ENCODE measurements around the gene PCP2.
A peak's percentile ranks its signal among the peaks of the same experiment; 100 is the strongest.

PCP2 gene

GRCh38 chr19:7638802-7639465, 5.4 kb upstream of the PCP2 start:
- DNase-seq, result no peak

- peak; percentile 15 for DNase-seq
Observed at GRCh38 chr19:7637374-7638256, 4.1 kb upstream of the PCP2 start.

DNA sequence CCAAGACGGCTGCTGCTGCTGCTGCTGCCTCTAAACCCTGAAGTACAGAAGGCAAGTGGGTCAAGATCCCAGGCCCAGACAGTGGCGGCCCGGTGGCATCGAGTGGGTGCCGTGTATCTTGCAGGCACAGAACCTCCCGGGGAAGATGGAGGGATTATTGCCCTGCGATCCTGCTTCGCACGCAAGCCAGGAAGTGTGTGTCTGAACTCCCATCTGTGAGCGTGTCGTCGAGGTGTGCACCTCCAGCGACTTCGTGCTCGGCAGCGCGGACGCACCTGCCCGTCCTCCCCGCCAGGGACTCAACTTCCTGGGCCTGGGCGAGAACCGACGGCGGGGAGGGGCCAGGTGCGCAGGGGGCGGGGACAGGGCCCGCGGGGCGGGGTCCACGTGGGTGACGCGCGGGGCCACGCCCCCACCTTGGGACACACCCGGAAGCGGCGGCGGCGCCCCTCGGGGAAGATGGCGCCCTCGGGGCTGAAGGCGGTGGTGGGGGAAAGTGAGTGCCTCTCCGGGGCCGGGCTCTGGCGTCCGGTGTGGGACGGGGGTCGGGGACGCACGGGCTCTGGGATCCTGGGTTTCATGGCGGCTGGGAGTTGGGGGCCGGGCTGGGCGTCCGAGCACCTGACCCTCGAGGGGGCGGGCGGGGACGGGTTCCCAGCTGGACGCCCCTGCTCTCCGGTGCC, 3.3 kb upstream of the PCP2 start, which contains the start of gene STXBP2:
Gene STXBP2 (plus strand): TSS at position 420 of the 683 bp plus-strand sequence. CDS start 40 bp downstream, at position 460.
- DNase-seq, result peak; percentile 92

GRCh38 chr19:7636317-7636690, 2.8 kb upstream of the PCP2 start:
- no peak for DNase-seq

- no peak for DNase-seq
Observed at GRCh38 chr19:7635670-7636069, 2.2 kb upstream of the PCP2 start.

GRCh38 chr19:7632340-7633203, 947 bp downstream of the PCP2 start:
- no peak for DNase-seq

- no peak for DNase-seq
Observed at GRCh38 chr19:7631577-7631976, 1.9 kb downstream of the PCP2 start.

- peak; percentile 94 for DNase-seq
Observed at GRCh38 chr19:7629347-7630054, 4.0 kb downstream of the PCP2 start, which contains the start of the genes PET100 and XAB2. Gene PET100 (plus strand): TSS chr19:7629793. CDS start chr19:7629834, 41 bp downstream. Gene XAB2 (minus strand): TSS chr19:7629545. CDS start chr19:7629527, 18 bp downstream.

GRCh38 chr19:7628589-7629311, 4.8 kb downstream of the PCP2 start:
- DNase-seq, result no peak

DNA sequence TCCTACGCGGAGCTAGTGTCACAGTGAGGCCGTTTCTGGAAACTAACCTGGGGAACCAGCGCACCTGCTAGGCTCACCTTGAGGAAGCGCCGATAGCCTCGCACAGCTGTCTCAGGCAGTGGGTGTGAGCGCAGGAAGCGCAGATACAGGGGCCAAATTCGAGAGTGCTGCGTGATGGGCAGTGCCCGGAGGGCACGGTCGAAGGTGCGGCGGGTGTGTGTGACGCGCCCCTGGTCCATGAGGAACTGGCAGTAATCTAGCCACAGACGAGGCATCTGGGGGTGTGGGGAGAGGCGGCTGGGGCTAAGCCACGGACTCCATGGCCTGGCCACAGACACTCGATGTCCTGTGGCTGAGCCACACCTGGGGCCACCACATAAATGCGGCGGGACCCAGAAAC, 6.4 kb downstream of the PCP2 start:
- no peak for DNase-seq

GRCh38 chr19:7625763-7626372, 7.7 kb downstream of the PCP2 start:
- DNase-seq, result no peak

DNA sequence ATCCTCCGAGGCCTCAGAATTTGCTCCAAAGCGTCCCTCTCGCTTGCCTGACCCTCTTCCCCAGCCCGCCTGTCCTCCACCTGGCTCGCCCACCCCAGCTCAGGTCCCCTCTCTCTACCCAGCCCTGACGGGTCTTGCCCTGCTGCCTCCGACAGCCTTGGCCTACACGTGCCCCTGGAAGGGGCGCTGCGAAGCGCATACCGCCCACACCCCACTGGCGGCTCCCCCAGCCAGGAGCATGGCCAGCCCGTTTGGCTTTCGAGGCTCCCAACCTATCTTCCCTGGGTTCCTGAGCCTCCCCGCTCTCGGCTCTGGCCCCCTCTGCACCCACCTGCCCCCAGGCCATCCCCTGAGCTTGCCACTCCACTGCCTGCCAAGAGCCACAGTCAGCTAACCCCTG, 8.7 kb downstream of the PCP2 start:
- DNase-seq, result no peak

DNA sequence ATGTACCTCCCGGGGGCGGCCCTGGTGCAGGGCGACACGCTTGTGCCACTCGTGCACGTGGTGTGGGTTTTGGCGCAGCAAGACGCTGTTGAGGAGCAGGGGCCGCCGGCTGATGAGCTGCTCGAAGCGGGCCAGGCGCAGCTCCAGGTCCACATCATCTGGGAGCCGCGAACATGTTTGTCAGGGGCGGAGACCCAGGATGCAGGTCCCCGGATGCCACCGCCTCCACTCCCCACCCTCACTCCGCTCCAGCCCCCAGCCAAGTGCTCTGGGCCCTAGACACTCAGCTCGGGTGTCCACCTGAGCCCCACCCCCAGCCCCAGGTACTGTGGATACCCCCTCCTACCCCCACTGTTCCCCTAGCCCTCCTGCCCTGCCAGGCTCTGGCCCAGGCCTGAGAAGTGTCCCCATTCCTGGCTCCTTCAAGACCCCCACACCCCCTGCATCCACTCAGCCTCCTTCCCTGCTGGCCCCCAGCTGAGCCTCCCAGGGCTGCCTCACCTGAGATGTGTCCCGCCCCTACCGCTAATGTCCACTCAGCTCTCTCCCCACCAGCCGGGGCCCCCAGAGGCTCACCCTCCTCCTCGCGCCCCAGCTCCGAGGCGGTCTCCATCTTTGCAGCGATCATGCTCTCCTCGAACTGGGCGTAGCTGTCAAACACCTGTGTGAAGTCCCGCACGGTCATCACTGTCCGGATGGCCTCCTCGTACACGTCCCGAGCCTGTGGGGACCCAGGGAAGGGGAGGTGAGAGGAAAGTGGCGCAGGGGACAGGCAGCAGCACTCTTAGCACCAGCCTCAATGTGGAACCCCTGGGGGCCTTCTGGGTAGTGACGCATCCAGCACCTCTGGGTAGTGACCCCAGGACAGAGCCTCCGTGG, 9.6 kb downstream of the PCP2 start:
- no peak for DNase-seq

- no peak for DNase-seq
Observed at GRCh38 chr19:7622933-7623685, 10.4 kb downstream of the PCP2 start.

DNA sequence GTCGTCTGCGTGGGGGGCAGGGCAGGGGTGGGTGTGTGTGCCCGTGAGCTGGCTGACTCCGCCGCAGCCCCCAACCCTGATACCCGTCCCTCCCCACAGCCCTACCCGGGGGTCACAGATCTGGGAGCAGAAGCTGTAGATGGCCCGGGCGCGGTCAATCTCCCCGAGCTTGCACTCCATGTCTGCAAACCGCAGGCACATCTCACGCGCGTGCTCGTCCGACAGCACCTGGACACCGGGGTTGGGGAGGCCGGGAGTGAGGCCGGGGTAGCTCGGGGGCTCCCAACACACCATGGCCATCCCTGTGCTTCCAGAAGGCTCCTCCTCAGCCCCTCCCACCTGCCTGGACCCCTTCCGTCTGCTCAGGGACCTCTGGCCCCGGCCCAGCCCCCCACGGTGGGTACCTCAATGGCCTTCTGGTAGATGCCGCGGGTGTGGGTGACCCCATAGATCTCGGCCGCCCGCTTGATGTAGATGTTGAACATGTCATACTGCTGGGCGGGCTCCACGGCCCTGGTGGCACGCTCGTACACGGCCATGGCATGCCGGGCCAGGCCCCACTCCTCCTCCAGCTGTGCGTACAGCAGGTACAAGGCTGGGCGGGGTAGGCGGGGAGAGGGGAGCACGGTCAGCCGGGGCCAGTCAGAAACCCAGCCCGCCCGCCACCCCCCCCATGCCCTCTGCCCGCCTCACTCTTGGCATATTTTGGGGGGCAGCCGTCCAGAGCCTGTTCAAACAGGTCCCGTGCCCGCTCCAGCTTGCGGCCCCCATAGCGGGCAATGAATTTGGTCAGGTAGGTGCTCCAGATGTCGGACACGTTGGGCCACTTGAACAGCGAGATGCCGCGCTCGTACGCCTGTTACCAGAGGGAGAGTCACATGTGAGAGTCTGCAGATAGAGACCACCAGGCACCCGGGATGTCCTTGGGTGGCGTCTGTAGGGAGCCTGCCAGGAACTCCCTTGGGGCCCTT, 12.8 kb downstream of the PCP2 start:
- no peak for DNase-seq

GRCh38 chr19:7619671-7620441, 13.7 kb downstream of the PCP2 start:
- DNase-seq, result no peak
